ENCODE results near the gene NCAPD3.

DNA sequence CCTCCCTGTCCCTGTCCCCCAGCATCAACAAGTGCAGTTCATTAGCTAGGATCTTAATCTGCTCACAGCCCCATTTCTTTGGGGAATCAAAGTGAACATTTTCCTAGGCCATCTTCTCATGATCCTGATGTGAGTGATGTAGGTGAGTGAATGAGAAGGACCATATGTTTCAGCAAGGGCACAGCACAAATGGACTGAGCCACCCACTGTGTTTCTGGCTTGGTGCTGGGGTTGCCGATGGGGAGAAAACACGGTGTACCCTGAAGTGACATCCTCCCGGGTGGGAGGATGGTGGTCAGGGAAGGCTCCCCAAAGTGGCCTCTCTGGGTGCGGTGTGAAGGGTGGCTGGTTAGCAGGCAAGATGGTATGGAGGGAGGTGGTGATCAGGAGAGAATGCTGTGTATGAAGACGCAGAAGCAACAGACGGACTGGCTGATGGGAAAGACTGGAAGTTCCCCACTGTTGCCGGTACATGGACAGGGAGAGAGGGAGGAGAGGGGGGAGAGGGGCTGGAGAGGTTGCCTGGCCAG is 82.7 kb downstream of the NCAPD3 start:
- TF ChIP-seq EZH2phosphoT487 (IDR thresholded peaks at IDR 0.05; ENCODE audit: insufficient read depth, low read depth) (no peak), EZH2 (IDR thresholded peaks at IDR 0.05; ENCODE audit: insufficient read depth, poor library complexity, severe bottlenecking) (no peak)

Measured in GM23248 (cell line).